Astrocyte (in vitro differentiated cells and primary cell): ENCODE data around the gene GIMAP7.

Source experiments
- EZH2 ChIP-seq: IDR thresholded peaks from 2 replicates; pipeline ENCODE4 v1.6.1; 2012; ENCODE audit warnings: mild to moderate bottlenecking, low read length, inconsistent platforms; ENCODE audit not compliant: insufficient read depth
- TF ChIP-seq, protein P1 (sequence below): IDR thresholded peaks from 2 replicates; pipeline ENCODE4 v1.5.1; 2011; ENCODE audit warnings: low read depth, mild to moderate bottlenecking, inconsistent platforms, low read length, moderate library complexity; ENCODE audit not compliant: insufficient read depth

DNA sequence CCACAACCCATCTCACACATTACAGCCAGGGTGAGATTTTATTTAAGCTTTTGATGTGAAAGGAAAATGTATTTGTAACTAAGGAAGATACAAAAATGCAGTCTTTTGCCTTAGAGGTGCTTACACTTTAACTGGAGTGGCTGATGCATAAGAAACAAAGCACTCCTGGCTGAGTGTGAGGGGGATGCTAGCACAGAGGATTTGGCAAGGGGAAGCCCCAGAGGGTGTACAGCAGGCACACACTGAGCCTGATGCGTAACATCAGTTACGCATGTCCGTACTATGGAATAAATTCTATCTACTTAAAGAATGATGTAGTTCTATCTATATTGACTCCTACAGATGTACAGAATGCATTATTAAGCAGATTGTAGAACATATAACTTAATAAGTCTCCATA is 46.4 kb upstream of the GIMAP7 start:
- TF ChIP-seq, protein P1, sequence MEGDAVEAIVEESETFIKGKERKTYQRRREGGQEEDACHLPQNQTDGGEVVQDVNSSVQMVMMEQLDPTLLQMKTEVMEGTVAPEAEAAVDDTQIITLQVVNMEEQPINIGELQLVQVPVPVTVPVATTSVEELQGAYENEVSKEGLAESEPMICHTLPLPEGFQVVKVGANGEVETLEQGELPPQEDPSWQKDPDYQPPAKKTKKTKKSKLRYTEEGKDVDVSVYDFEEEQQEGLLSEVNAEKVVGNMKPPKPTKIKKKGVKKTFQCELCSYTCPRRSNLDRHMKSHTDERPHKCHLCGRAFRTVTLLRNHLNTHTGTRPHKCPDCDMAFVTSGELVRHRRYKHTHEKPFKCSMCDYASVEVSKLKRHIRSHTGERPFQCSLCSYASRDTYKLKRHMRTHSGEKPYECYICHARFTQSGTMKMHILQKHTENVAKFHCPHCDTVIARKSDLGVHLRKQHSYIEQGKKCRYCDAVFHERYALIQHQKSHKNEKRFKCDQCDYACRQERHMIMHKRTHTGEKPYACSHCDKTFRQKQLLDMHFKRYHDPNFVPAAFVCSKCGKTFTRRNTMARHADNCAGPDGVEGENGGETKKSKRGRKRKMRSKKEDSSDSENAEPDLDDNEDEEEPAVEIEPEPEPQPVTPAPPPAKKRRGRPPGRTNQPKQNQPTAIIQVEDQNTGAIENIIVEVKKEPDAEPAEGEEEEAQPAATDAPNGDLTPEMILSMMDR: no peak
- no peak for TF ChIP-seq EZH2
